Keratinocyte (primary cell): ENCODE data around the gene CSNK1D. TPM values are rescaled to one million over a fixed set of nuclear protein-coding genes. Genes with fewer than 3 reads are reported as not detected.

Source experiments
- DNase-seq: peaks from one replicate; pipeline ENCODE4 v3.0.0-alpha.2; 2011; ENCODE audit warnings: low read depth, missing footprints, low spot score
- FAIRE-seq: peaks from 2 replicates; lab custom pipeline; 2011; peaks lifted over from hg19 to GRCh38; lab: Jason Lieb, UNC
- H2AFZ ChIP-seq: 2 replicates; pipeline ENCODE4 v1.6.0; 2012; ENCODE audit warnings: low read length, control low read depth, inconsistent platforms; ENCODE audit not compliant: control insufficient read depth
- H3K27ac ChIP-seq: 2 replicates; pipeline ENCODE4 v1.5.1; 2011; ENCODE audit warnings: low read length; ENCODE audit not compliant: control insufficient read depth, insufficient read depth
- H3K27me3 ChIP-seq: 3 replicates; pipeline ENCODE4 v1.6.0; 2011; ENCODE audit warnings: low read length; ENCODE audit not compliant: control insufficient read depth, insufficient read depth; ENCODE audit errors: extremely low read depth
- H3K36me3 ChIP-seq, 2 experiments: 2 replicates in 1 of 2; 3 replicates in 1 of 2; pipeline ENCODE4 v1.5.1; 2011; ENCODE audit warnings: low read length in 2 of 2, mild to moderate bottlenecking in 1 of 2; ENCODE audit not compliant: control insufficient read depth in 2 of 2, insufficient read depth in 2 of 2; ENCODE audit errors: extremely low read depth in 1 of 2
- H3K4me1 ChIP-seq: 3 replicates; pipeline ENCODE4 v1.5.1; 2011; ENCODE audit warnings: low read length; ENCODE audit not compliant: control insufficient read depth, insufficient read depth; ENCODE audit errors: extremely low read depth
- H3K4me2 ChIP-seq: 3 replicates; pipeline ENCODE4 v1.6.0; 2011; ENCODE audit warnings: low read depth, low read length; ENCODE audit not compliant: control insufficient read depth, insufficient read depth; ENCODE audit errors: extremely low read depth
- H3K4me3 ChIP-seq, 3 experiments: fragments of 200-600 bp in 1 of 3; sonication (generic) in 1 of 3; 2 replicates in 2 of 3; 3 replicates in 1 of 3; pipeline ENCODE4 v1.5.1; 2011 to 2016; ENCODE audit warnings: low read length in 3 of 3, mild to moderate bottlenecking in 3 of 3, control low read depth in 2 of 3, inconsistent platforms in 1 of 3, low read depth in 1 of 3, mixed read lengths in 1 of 3, mixed run types in 1 of 3, moderate library complexity in 1 of 3; ENCODE audit not compliant: control insufficient read depth in 2 of 3, insufficient read depth in 2 of 3; ENCODE audit errors: extremely low read depth in 1 of 3
- H3K79me2 ChIP-seq: 2 replicates; pipeline ENCODE4 v1.6.0; 2012; ENCODE audit warnings: low read length; ENCODE audit not compliant: control insufficient read depth, insufficient read depth
- H3K9ac ChIP-seq: 3 replicates; pipeline ENCODE4 v1.6.0; 2011; ENCODE audit warnings: low read length; ENCODE audit not compliant: control insufficient read depth, insufficient read depth; ENCODE audit errors: extremely low read depth
- H3K9me1 ChIP-seq: 3 replicates; pipeline ENCODE4 v1.6.0; 2011; ENCODE audit warnings: low read length; ENCODE audit not compliant: control insufficient read depth, insufficient read depth; ENCODE audit errors: extremely low read depth
- H3K9me3 ChIP-seq: 2 replicates; pipeline ENCODE4 v1.5.1; 2012; ENCODE audit warnings: low read depth, low read length; ENCODE audit not compliant: control insufficient read depth
- H4K20me1 ChIP-seq: 3 replicates; pipeline ENCODE4 v1.6.0; 2011; ENCODE audit warnings: low read length; ENCODE audit not compliant: control insufficient read depth, insufficient read depth; ENCODE audit errors: extremely low read depth
- EZH2 ChIP-seq: IDR thresholded peaks from one replicate; pipeline ENCODE4 v1.6.1; 2012; ENCODE audit warnings: inconsistent platforms, mild to moderate bottlenecking, low read length, moderate library complexity
- dilution Hi-C: fragments of 300-500 bp; cut with MboI; formaldehyde crosslinking; loops from one replicate; pipeline ENCODE4 v1.7.0; 2020; ENCODE audit warnings: low sequenced_read_pairs; ENCODE audit not compliant: extremely low pct_ligation_motif_present
- polyA plus RNA-seq, 5 experiments: library from polyadenylated mRNA; depleted of rRNA in 3 of 5; stranded (reverse) in 3 of 5; stranded (forward) in 1 of 5; unstranded in 1 of 5; fragments of >200 nt; gene quantifications; 1 replicate in 1 of 5; 2 replicates in 3 of 5; 3 replicates in 1 of 5; pipeline versions ENCODE4 v1.2.1 to v1.2.3, GENCODE V29; 2011 to 2012; ENCODE audit warnings: missing spikeins in 2 of 5, low read depth in 1 of 5, low replicate concordance in 1 of 5
- TF ChIP-seq, protein P1 (sequence below), 3 experiments: IDR thresholded peaks in 1 of 3; conservative IDR thresholded peaks in 1 of 3; optimal IDR thresholded peaks in 1 of 3; 2 replicates in 2 of 3; 3 replicates in 1 of 3; pipeline versions ENCODE3 to v1.5.1; 2011; ENCODE audit warnings: low read length in 3 of 3, mild to moderate bottlenecking in 3 of 3, moderate library complexity in 2 of 3, control low read depth in 1 of 3, inconsistent platforms in 1 of 3; ENCODE audit not compliant: insufficient read depth in 2 of 3; ENCODE audit errors: extremely low read depth in 1 of 3

Gene CSNK1D
- polyA plus RNA-seq, 1 donor (not counting 4 experiments of a cell fraction or from before 2014, with no cell fraction given) = 86.0 TPM

GRCh38 chr17:82320140-82320840 is 46.8 kb upstream of the CSNK1D start:
- no peak for FAIRE-seq
- DNase-seq = no peak
- H4K20me1 ChIP-seq = no peaks in the 10 kb centered on the region
- TF ChIP-seq, protein P1, sequence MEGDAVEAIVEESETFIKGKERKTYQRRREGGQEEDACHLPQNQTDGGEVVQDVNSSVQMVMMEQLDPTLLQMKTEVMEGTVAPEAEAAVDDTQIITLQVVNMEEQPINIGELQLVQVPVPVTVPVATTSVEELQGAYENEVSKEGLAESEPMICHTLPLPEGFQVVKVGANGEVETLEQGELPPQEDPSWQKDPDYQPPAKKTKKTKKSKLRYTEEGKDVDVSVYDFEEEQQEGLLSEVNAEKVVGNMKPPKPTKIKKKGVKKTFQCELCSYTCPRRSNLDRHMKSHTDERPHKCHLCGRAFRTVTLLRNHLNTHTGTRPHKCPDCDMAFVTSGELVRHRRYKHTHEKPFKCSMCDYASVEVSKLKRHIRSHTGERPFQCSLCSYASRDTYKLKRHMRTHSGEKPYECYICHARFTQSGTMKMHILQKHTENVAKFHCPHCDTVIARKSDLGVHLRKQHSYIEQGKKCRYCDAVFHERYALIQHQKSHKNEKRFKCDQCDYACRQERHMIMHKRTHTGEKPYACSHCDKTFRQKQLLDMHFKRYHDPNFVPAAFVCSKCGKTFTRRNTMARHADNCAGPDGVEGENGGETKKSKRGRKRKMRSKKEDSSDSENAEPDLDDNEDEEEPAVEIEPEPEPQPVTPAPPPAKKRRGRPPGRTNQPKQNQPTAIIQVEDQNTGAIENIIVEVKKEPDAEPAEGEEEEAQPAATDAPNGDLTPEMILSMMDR (optimal IDR thresholded peaks at IDR 0.05 in 1 of 3, IDR thresholded peaks at IDR 0.05 in 1 of 3, conservative IDR thresholded peaks at IDR 0.05 in 1 of 3; ENCODE audit: extremely low read depth in 1 of 3, insufficient read depth in 2 of 3, low read length in 3 of 3) = no peak
- no peak for TF ChIP-seq EZH2
- H3K27ac ChIP-seq = no peak overlapping the region
- H3K36me3 ChIP-seq = no peaks in the 10 kb centered on the region
- H3K79me2 ChIP-seq = no peaks in the 10 kb centered on the region
- H3K27me3 ChIP-seq = peaks cover 38% of the 10 kb centered on the region
- dilution Hi-C loops = no loop called here
- H2AFZ ChIP-seq = no peak overlapping the region
- H3K9me1 ChIP-seq = peaks cover 2% of the 10 kb centered on the region
- no peak overlapping the region for H3K9ac ChIP-seq
- no peak overlapping the region for H3K4me3 ChIP-seq
- H3K4me1 ChIP-seq = peaks cover 8% of the 10 kb centered on the region
- H3K9me3 ChIP-seq = peaks cover 15% of the 10 kb centered on the region
- H3K4me2 ChIP-seq = no peak overlapping the region

GRCh38 chr17:82319619-82320062 is 46.1 kb upstream of the CSNK1D start:
- no peaks in the 10 kb centered on the region for H4K20me1 ChIP-seq
- H3K4me3 ChIP-seq = no peak overlapping the region
- FAIRE-seq (no peak), DNase-seq (no peak)
- no peaks in the 10 kb centered on the region for H3K9me1 ChIP-seq
- H3K4me1 ChIP-seq = peaks cover 1% of the 10 kb centered on the region
- TF ChIP-seq EZH2 = no peak
- TF ChIP-seq, protein P1 (optimal IDR thresholded peaks at IDR 0.05 in 1 of 3, IDR thresholded peaks at IDR 0.05 in 1 of 3, conservative IDR thresholded peaks at IDR 0.05 in 1 of 3; ENCODE audit: extremely low read depth in 1 of 3, insufficient read depth in 2 of 3, low read length in 3 of 3) = no peak
- no peak overlapping the region for H3K4me2 ChIP-seq
- no peak overlapping the region for H3K9ac ChIP-seq
- no peak overlapping the region for H3K27ac ChIP-seq
- H3K9me3 ChIP-seq = peaks cover 15% of the 10 kb centered on the region
- peaks cover 45% of the 10 kb centered on the region for H3K27me3 ChIP-seq
- dilution Hi-C loops = no loop called here
- no peaks in the 10 kb centered on the region for H3K36me3 ChIP-seq
- H3K79me2 ChIP-seq = no peaks in the 10 kb centered on the region
- H2AFZ ChIP-seq = no peak overlapping the region
